NCI-H524 treated with DMSO at 0.1 percent for 48 hours (cell line): ENCODE data around the gene RALGPS2.

Experiments
- DNase-seq: peaks from one replicate; lab custom pipeline; 2025; lab: John Stamatoyannopoulos, UW

RALGPS2 gene, protein sequence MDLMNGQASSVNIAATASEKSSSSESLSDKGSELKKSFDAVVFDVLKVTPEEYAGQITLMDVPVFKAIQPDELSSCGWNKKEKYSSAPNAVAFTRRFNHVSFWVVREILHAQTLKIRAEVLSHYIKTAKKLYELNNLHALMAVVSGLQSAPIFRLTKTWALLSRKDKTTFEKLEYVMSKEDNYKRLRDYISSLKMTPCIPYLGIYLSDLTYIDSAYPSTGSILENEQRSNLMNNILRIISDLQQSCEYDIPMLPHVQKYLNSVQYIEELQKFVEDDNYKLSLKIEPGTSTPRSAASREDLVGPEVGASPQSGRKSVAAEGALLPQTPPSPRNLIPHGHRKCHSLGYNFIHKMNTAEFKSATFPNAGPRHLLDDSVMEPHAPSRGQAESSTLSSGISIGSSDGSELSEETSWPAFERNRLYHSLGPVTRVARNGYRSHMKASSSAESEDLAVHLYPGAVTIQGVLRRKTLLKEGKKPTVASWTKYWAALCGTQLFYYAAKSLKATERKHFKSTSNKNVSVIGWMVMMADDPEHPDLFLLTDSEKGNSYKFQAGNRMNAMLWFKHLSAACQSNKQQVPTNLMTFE

DNA sequence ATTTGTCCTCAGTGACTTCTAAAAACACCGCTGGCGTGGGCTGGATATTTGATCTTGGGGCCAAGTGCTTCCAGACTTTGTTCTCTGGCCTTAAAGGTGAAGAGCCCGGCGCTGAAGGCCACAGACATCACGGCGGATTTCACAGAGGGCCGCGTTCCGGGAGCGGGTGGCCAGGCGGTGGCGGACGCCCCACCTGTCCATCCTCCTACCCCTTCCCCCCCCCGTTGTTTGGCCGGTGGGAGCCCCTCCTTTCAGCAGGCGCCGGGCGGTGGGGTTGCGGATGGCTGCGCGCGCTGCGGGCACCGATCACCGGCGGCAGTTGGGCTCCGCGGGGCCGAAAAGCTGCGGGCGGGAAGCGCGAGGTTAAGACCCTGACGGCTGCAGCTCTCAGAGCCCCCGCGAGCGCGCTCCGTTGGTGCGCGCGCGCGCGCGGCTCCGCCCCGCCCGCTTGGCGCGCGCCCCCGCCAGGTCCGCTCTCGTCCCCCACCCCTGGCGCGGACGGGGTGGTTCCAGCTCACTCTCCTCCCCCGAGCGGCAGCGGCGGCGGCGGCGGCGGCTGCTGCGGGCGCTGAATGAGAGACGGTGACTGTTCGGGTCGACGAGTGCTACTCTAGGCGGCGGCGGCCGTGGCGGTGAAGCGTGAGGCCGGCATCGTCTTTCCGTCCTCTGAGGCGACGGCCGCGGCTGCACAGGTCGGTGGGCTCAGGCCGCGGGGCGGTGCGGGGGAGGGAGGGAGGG is at the start of gene RALGPS2:
Gene RALGPS2 (plus strand): TSS at position 517 of the 738 bp plus-strand sequence. CDS start 51,521 bp downstream, outside the sequence.
- no peak for DNase-seq

DNA sequence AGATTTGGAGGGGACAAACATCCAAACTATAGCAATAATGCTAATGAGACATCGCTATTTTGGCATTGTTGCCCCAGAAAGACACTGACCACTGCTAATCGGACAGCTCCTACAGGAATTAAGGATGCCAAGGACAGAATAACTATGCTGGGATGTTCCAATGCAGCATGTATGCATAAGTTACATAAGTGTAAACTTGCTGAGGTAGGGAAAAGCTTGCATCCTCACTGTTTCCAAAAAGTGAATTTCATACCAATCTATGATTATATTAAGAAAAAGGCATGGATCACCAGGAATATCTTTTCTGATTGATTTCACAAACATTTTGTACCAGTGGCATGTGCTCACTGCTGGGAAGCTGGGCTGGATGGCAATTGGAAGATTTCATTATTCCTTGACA is 45.8 kb upstream of the RALGPS2 start:
- DNase-seq, result no peak

DNA sequence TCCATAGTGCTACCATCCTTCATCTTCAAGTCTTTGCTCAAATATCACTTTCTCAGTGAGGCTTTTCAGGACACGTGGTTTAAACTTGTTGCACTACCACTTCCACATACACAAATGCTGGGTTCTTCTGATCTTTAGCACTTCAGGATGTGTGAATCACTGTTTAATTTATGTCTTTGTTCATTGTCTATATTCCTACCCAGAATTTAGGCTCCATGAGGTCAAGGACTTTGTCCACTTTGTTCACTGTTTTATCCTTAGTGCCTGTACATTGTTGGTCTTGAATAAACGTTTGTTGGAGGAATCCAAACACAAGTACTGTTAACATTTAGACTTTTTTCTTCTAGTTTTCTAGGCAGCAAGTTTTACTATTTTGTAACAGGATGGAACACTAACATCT is 42.6 kb upstream of the RALGPS2 start:
- no peak for DNase-seq

DNA sequence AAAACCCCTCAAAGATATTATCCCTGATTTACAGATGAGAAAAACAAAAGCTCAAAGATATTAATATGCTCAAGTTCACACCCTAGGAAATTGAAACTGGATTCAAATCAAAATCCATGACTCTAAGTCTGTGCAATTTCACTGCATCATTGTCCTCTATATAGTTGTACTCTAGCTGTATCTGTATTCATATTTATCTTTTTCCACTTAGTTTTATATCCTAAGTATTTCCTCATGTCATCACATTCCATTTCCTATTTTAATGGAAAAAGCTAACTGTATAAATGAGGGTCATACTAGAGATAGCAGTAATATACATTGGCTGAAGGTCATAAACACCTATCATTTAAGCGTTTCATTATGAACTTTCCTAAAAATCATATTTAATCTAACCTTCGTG is 42.2 kb upstream of the RALGPS2 start:
- DNase-seq, result no peak

DNA sequence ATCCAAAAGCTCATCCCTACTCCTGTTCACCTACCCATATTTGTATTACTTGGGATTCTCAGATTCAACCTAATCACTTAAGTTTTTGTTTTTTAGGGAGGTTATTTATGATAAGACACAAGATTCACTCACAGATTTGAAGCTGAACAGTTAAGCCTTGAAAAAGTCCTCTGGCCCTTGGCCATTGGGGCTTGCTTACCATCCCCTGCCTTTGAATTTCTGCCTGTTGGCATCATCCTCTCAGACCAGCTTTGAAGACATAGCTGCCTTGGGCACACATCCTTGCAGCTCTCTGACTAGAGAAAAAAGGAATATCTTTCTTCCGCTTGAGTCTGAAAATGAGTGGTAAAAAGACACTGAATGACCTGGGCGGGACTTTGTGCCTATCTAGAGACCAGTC is 41.8 kb upstream of the RALGPS2 start:
- no peak for DNase-seq

DNA sequence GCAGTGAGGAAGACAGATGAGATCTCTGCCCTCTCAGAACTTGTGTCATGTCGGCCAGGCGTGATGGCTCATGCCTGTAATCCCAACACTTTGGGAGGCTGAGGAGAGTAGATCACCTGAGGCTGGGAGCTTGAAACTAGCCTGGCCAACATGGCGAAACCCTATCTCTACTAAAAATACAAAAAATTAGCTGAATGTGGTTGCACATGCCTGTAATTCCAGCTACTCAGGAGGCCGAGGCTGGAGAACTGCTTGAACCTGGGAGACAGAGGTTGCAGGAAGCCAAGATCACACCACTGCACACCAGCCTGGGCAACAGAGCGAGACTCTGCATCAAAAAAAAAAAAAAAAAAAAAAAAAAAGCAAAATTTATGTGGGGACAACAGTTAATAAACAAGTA is 40.9 kb upstream of the RALGPS2 start:
- no peak for DNase-seq

DNA sequence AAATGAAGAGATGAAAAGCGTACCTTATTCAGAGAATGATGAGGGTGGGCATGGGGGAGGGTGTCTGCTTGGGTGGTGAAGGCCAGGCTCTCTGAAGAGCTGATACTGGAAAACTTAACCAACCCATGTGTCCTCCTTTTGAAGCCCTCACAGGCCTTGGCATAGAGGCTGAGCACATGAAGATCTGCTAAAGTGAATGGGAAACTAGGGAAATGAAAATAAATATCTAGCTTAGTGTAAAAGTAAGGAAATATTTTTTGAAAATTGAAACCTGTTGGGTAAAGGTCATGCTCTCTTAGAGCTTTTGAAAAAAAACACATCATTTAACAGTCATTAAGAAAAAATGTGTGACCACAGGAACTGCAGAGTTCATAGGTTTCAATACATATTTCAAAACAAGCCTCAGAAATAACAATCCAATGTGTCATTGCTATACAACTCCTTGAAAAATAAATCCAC is 40.5 kb upstream of the RALGPS2 start:
- DNase-seq, result no peak

DNA sequence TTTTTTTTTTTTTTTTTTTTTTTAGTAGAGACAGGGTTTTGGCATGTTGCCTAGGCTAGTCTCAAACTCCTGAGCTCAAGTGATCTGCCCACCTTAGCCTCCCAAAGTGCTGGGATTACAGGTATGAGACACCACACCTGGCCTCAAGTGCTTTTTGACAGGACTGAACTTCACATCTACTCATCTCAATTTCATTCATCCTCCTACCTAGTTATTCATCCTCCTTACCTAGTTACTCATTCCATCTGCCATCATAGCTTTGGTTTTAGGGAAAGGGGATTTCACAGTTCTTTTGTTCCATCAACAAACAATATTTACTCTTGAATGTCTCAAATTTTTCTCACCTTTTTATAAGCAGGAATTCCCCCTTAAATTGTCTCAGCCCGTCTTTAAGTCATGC is 38.6 kb upstream of the RALGPS2 start:
- DNase-seq, result no peak

DNA sequence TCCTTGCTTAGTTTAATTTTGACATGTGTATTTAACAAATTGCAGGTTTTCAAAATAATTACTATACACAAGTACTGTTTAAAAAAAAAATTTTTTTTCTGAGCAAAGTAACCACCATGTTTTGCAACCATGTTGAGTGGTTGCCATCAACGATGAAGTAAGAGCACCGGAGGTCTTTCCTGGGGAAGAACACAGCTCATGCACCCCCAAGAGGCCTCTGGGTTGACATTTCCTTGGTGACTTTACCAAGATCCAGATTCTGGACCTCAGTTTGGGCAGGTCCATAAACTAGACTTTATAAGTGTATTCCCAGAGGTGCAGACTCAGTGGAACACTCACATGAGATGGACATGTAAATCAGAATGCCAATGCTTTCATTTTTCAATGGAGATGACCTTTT is 36.8 kb upstream of the RALGPS2 start:
- no peak for DNase-seq

DNA sequence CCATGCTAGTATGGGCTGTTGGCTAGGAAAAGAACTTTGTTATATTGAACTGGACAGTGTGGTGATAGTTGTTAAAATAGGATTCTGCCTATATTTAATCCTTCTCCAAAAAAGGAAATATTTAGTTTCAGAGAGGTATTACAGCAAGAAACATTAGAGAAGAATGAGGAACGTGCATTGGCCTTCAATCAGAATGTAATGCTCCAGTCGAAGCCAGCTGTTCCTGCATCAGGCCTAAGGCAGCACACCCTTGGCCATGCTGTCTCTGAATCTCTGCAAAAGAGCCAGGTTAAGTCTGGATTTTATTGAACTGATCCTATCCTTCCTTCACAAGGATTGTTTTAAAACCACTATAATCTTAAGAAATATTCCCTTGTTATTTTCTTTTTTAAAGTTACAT is 35.3 kb upstream of the RALGPS2 start:
- DNase-seq, result no peak

DNA sequence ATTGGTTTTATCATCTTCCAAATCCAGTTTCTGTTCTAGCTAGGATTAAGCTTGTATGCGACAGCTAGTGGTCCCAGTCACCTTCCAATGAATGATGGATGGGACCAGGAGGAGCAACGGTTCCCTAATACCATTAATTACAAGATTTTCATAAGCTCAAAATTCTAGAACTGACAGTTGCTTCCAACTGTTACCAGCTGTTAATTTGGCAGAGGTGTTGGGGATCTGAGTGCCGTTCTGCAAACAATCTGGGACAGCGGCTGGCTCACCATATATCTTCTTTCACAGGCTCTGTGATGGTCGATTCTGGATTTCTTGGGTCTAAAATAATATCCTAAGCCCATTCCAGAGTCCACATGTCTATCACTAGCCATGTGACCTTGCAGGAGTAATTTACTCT is 34.5 kb upstream of the RALGPS2 start:
- DNase-seq, result peak; percentile 81

DNA sequence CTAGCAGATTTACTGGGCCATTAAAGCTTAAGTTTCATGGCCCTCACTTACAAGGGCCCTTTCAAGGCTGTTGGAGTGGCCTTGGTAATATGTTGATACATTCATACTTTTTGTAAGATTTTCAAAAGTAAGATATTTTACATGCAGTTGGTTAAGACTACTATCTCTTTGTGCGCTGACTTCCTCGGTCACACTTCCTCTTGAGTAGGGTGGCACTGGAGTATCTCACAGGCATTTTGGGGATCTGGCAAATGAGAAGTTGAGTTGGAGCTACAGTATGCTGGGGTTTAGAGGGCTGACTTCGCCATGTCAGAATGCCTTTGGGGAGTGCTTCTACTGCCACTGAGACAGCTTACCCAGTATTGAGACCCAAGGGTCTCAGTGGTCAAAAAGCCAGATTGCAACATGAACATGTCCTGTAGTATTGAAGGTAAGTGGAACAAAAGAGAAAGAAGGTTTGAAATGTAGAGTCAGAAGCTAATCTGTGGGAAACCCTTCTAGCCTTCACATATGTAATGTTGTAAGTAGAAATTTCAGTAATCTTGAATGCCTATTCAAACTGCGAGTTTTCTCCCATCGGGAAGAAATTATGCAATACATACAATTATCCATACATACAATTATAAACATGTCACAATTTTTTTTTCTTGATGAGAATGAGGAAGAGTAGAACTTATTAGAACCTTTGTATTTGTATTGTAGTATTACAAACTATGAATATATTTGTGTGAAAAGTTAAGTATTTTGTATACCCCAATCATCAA is 32.3 kb upstream of the RALGPS2 start:
- DNase-seq, result no peak

DNA sequence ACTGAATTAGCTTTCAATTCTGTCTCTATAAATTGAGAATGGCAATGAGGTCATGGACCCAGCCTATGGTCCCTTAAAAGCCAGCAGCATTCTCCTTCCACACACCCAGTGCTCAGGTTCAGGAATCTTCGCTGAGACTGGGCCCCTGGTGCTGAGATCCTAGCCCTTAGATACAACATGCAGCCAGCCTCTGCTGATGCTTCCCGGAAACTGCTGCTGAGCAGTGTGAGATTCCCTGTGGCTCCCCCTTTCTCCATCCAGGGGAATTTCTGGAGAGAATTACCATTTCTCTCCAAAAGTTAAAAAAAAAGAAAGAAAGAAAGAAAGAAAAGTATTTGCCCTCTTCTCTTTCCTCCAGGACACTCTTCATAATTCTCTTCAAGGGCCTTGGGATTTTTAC is 31.7 kb upstream of the RALGPS2 start:
- no peak for DNase-seq

DNA sequence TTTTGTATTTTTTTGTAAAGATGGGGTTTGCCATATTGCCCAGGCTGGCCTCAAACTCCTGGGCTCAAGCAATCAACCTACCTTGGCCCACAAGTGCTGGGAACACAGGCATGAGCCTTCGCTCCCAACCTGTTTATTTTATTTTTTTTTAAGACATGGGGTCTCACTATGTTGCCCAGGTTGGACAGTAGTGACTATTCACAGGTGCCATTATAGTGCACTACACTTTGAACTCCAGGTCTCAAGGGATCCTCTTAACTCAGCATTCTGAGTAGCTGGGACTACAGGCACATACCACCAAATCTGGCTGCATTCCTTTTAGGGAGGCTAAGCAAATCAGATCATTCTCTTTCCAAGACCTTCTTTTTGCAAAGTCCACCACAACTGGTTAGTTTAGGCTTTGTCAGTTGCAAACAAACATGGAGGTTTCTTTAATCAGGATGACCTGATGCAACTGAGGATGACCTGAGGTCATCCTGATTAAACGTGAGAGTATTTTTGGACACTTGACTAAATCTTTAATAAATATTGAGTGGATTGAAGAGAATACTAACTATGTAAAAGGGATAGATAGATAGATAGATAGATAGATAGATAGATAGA is 30.0 kb upstream of the RALGPS2 start:
- DNase-seq, result no peak

DNA sequence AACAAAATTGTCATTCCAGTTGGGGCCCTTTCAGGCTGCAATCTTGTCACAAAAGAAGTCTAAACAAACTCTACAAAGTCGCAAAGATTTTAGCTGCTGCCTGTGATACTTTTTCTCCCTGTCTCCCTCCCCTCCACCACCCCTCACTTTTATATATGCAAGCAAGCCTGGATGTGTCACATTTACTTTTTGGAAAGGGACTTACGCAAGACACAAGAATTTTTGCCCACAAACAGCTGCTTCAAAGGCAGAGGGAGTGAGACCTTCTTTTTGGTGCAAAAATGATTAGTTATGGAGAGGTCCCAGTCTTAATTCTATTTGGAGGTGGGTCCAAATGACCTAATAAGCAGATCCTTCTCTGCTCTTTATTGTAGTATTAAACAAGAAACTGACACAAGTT is 22.9 kb upstream of the RALGPS2 start:
- DNase-seq, result no peak

DNA sequence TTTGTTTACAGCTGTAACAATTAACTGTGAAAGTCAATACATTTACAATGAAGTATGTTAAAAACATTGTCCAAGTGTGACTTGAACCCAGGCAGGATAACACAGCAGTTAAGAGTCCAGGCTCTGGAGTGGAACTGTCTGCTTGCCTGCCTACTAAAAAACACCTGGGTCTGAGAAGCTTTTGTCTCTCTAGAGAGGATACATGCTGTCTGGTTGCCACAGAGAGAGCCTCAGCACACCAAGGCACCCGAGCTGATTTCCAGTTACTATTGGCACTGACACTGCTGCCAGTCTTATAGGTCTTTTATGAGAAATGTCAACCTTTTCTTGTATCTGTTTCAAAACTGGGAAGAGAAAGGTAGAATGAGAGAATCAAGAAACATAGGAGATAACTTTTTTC is 20.2 kb upstream of the RALGPS2 start:
- no peak for DNase-seq

DNA sequence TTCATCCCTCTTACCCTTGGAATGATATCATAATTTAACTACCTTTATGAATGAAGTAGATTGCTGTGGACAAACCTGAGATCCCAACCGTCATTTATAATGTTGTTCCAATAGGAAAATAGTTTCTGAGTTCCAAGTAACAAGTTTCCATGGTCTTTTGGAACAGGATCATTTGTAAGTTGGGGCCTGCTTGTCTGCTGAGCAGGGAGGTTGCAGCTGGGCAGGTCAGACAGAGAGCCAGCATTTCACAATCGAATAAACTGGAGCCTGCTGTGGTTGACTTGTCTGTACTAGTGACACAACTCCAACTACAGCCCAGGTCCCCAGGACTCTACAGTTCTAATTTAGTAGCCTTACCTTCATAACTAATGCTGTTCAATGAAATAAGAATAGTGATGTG is 18.6 kb upstream of the RALGPS2 start:
- no peak for DNase-seq

DNA sequence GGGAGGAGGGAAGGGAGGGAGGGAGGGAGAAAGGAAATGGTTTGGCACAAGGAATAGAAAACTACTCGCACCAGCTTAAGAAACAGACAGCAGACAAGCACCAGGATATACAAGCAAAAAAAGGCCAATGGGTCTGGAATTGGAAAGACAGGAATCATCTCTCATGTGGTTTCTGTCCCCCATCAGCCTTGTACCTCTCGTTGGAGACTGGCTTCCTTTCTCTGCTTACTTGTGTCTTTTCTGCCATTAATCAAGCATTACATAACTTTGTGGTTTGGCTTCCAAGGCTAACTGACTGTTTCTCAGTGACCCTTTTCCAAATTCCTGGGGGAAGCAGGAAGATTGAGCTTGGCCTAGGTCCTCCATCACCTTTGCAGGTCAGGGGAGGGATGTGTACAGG is 11.8 kb upstream of the RALGPS2 start:
- DNase-seq, result no peak

DNA sequence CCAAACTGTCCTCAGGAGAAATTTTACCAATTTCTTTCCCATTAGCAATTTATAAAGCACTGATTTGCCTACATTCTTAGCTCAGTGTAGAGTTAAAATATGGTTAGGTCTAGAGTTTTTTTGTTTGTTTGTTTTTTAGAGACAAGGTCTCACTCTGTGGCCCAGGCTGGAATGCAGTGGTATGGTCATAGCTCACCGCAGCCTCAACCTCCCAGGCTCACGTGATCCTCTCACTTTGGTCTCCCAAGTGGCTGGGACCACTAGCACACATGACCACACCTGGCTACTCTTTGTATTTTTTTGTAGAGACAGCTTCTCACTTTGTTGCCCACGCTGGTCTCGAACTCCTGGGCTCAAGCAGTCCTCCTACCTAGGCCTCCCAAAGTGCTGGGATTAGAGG is 10.6 kb upstream of the RALGPS2 start:
- no peak for DNase-seq

DNA sequence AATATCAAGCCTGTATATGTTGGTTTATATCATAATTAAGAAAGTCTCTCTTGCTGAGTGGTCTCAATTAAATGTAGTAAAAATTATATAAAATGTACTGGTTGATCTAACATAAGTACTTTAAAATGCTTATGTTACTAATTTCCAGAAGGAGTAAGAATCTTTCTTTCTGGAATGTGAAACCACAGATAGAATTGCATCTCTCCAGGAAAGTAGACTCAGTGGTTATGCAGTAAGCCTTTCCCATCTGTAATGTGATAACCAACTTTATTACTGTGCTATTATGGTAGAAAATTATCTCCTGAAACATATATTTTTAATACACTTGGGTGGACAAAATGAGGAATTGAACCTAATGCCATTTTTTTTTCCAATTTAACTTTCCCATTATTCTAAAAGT is 8.9 kb upstream of the RALGPS2 start:
- DNase-seq, result no peak

DNA sequence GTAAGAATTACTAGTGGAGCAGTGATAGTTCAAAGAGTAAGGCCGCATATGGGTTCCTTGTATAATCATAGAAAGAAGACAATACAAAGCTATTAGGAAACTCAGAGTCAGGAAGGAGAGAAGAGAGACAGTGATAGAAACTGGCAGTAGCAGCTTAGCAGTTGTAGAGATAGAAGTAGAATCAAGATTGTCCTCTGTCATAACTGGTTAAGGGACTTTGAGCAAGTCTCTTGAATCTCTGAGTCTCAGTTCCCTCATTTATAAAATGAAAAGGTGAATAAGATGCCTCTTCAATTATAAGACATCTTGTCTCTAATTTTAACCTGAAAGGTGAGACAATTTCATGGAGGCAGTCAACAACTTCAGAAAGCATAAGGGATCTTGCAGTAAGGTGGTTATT is 6.5 kb upstream of the RALGPS2 start:
- no peak for DNase-seq

DNA sequence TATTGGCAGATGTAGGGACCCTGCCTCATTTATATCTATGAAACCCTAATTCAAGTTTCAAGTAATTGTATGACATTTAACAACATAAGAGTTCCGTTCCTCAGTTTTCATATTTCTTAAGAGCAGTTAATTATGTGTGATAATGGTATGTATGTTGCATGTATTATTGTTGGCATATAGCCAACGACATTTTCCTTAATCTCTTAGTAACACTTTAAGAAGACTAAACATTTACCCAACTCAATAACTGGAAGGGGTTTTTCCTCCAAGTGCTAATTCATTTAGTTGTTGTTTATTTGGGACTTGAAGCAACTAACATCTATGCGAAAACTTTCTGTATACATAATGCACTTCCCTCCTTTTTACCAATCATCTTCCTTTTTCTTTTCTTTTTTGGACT is 1.5 kb upstream of the RALGPS2 start:
- DNase-seq, result no peak
